Measurements from ENCODE around the gene CD274.
A peak's percentile ranks its signal among the peaks of the same experiment; 100 is the strongest.
"Not testable (repeated sequence)": the region's sequence is repeated elsewhere in the genome, so short reads cannot be mapped to it uniquely, and the experiment has no call there.

The CD274 gene

GRCh38 chr9:5453004-5453403 lies 2.7 kb downstream of the CD274 start:
- Histone ChIP-seq H2BK15ac (replicated peaks; ENCODE audit: low read depth) (no peak overlapping the region), H3K79me2 (ENCODE audit: control insufficient read depth, insufficient read depth, low read length) (no peaks in the 10 kb centered on the region), H3K36me3 (ENCODE audit: control insufficient read depth, insufficient read depth, low read length) (no peaks in the 10 kb centered on the region), H2BK120ac (ENCODE audit: low read depth, low read length) (no peak overlapping the region), H3K23ac (ENCODE audit: low read length) (no peak overlapping the region), H4K8ac (ENCODE audit: low read depth, low read length) (no peak overlapping the region), H3K4me1 (ENCODE audit: control insufficient read depth, low read depth, low read length) (no peaks in the 10 kb centered on the region), H3K4me3 (ENCODE audit: low read length) (no peak overlapping the region), H2BK5ac (ENCODE audit: low read length) (no peak overlapping the region), H3K18ac (ENCODE audit: low read length) (no peak overlapping the region), H2AK5ac (ENCODE audit: low read length) (no peak overlapping the region), H3K27me3 (ENCODE audit: insufficient read depth, low read length, poor library complexity) (no peaks in the 10 kb centered on the region), H3K56ac (ENCODE audit: low read length) (no peak overlapping the region), H3K27ac (ENCODE audit: low read depth, low read length) (no peak overlapping the region), H3K4me2 (ENCODE audit: low read length) (no peak overlapping the region), H3K9ac (ENCODE audit: low read length) (no peak overlapping the region), H4K5ac (ENCODE audit: low read length) (no peak overlapping the region), H3K79me1 (ENCODE audit: low read length) (no peaks in the 10 kb centered on the region), H3K4ac (ENCODE audit: low read depth, low read length) (no peak overlapping the region)
- DNase-seq = no peak
- WGBS (ENCODE audit: extremely low coverage, insufficient coverage, low lambda C conversion rate) = no CpG with 5 or more reads among the region's 2 CpGs

GRCh38 chr9:5453673-5454072 lies 3.3 kb downstream of the CD274 start:
- no peak overlapping the region for H2AK5ac ChIP-seq (ENCODE audit: low read length)
- H3K27ac ChIP-seq (ENCODE audit: low read depth, low read length) = no peak overlapping the region
- WGBS (ENCODE audit: extremely low coverage, insufficient coverage, low lambda C conversion rate) = no CpG with 5 or more reads among the region's 2 CpGs
- DNase-seq = no peak
- no peaks in the 10 kb centered on the region for H3K36me3 ChIP-seq (ENCODE audit: control insufficient read depth, insufficient read depth, low read length)
- H3K56ac ChIP-seq (ENCODE audit: low read length) = no peak overlapping the region
- H4K5ac ChIP-seq (ENCODE audit: low read length) = no peak overlapping the region
- H3K23ac ChIP-seq (ENCODE audit: low read length) = no peak overlapping the region
- no peak overlapping the region for H2BK120ac ChIP-seq (ENCODE audit: low read depth, low read length)
- no peaks in the 10 kb centered on the region for H3K79me1 ChIP-seq (ENCODE audit: low read length)
- H3K18ac ChIP-seq (ENCODE audit: low read length) = no peak overlapping the region
- no peak overlapping the region for H4K8ac ChIP-seq (ENCODE audit: low read depth, low read length)
- H3K4ac ChIP-seq (ENCODE audit: low read depth, low read length) = no peak overlapping the region
- H3K9ac ChIP-seq (ENCODE audit: low read length) = no peak overlapping the region
- H3K4me3 ChIP-seq (ENCODE audit: low read length) = no peak overlapping the region
- no peak overlapping the region for H3K4me2 ChIP-seq (ENCODE audit: low read length)
- no peak overlapping the region for H2BK15ac ChIP-seq (replicated peaks; ENCODE audit: low read depth)
- H3K79me2 ChIP-seq (ENCODE audit: control insufficient read depth, insufficient read depth, low read length) = no peaks in the 10 kb centered on the region
- H3K27me3 ChIP-seq (ENCODE audit: insufficient read depth, low read length, poor library complexity) = no peaks in the 10 kb centered on the region
- H2BK5ac ChIP-seq (ENCODE audit: low read length) = no peak overlapping the region
- H3K4me1 ChIP-seq (ENCODE audit: control insufficient read depth, low read depth, low read length) = no peaks in the 10 kb centered on the region

- H2BK120ac ChIP-seq (ENCODE audit: low read depth, low read length) = no peak overlapping the region
- H4K8ac ChIP-seq (ENCODE audit: low read depth, low read length) = no peak overlapping the region
- no peaks in the 10 kb centered on the region for H3K79me2 ChIP-seq (ENCODE audit: control insufficient read depth, insufficient read depth, low read length)
- no peak overlapping the region for H2BK5ac ChIP-seq (ENCODE audit: low read length)
- H3K4me1 ChIP-seq (ENCODE audit: control insufficient read depth, low read depth, low read length) = no peaks in the 10 kb centered on the region
- H3K27me3 ChIP-seq (ENCODE audit: insufficient read depth, low read length, poor library complexity) = no peaks in the 10 kb centered on the region
- H3K4me3 ChIP-seq (ENCODE audit: low read length) = no peak overlapping the region
- H3K4me2 ChIP-seq (ENCODE audit: low read length) = no peak overlapping the region
- H3K27ac ChIP-seq (ENCODE audit: low read depth, low read length) = no peak overlapping the region
- H3K79me1 ChIP-seq (ENCODE audit: low read length) = no peaks in the 10 kb centered on the region
- H3K23ac ChIP-seq (ENCODE audit: low read length) = no peak overlapping the region
- no peak overlapping the region for H2BK15ac ChIP-seq (replicated peaks; ENCODE audit: low read depth)
- H3K9ac ChIP-seq (ENCODE audit: low read length) = no peak overlapping the region
- H3K36me3 ChIP-seq (ENCODE audit: control insufficient read depth, insufficient read depth, low read length) = no peaks in the 10 kb centered on the region
- H3K4ac ChIP-seq (ENCODE audit: low read depth, low read length) = no peak overlapping the region
- H2AK5ac ChIP-seq (ENCODE audit: low read length) = no peak overlapping the region
- WGBS (ENCODE audit: extremely low coverage, insufficient coverage, low lambda C conversion rate) = no CpG with 5 or more reads among the region's 2 CpGs
- no peak overlapping the region for H3K18ac ChIP-seq (ENCODE audit: low read length)
- no peak for DNase-seq
- no peak overlapping the region for H3K56ac ChIP-seq (ENCODE audit: low read length)
- H4K5ac ChIP-seq (ENCODE audit: low read length) = no peak overlapping the region
These were observed 4.8 kb downstream of the CD274 start for GRCh38 chr9:5455181-5455580.

- H3K36me3 ChIP-seq (ENCODE audit: control insufficient read depth, insufficient read depth, low read length) = no peaks in the 10 kb centered on the region
- H3K9ac ChIP-seq (ENCODE audit: low read length) = no peak overlapping the region
- no peak overlapping the region for H2BK5ac ChIP-seq (ENCODE audit: low read length)
- WGBS (ENCODE audit: extremely low coverage, insufficient coverage, low lambda C conversion rate) = no CpG with 5 or more reads among the region's 4 CpGs
- H2AK5ac ChIP-seq (ENCODE audit: low read length) = no peak overlapping the region
- H3K4me3 ChIP-seq (ENCODE audit: low read length) = no peak overlapping the region
- H3K4me2 ChIP-seq (ENCODE audit: low read length) = no peak overlapping the region
- H3K27ac ChIP-seq (ENCODE audit: low read depth, low read length) = no peak overlapping the region
- H3K79me2 ChIP-seq (ENCODE audit: control insufficient read depth, insufficient read depth, low read length) = no peaks in the 10 kb centered on the region
- H4K5ac ChIP-seq (ENCODE audit: low read length) = no peak overlapping the region
- no peak overlapping the region for H2BK15ac ChIP-seq (replicated peaks; ENCODE audit: low read depth)
- H3K4me1 ChIP-seq (ENCODE audit: control insufficient read depth, low read depth, low read length) = no peaks in the 10 kb centered on the region
- H3K4ac ChIP-seq (ENCODE audit: low read depth, low read length) = no peak overlapping the region
- DNase-seq = peak; percentile 71
- no peaks in the 10 kb centered on the region for H3K79me1 ChIP-seq (ENCODE audit: low read length)
- no peak overlapping the region for H3K56ac ChIP-seq (ENCODE audit: low read length)
- no peak overlapping the region for H4K8ac ChIP-seq (ENCODE audit: low read depth, low read length)
- no peak overlapping the region for H3K18ac ChIP-seq (ENCODE audit: low read length)
- H3K27me3 ChIP-seq (ENCODE audit: insufficient read depth, low read length, poor library complexity) = no peaks in the 10 kb centered on the region
- no peak overlapping the region for H2BK120ac ChIP-seq (ENCODE audit: low read depth, low read length)
- no peak overlapping the region for H3K23ac ChIP-seq (ENCODE audit: low read length)
These were observed 9.0 kb downstream of the CD274 start for GRCh38 chr9:5459289-5459829.

- no peak overlapping the region for H3K4ac ChIP-seq (ENCODE audit: low read depth, low read length)
- no peaks in the 10 kb centered on the region for H3K36me3 ChIP-seq (ENCODE audit: control insufficient read depth, insufficient read depth, low read length)
- no CpG with 5 or more reads among the region's 1 CpG for WGBS (ENCODE audit: extremely low coverage, insufficient coverage, low lambda C conversion rate)
These were observed 9.8 kb downstream of the CD274 start for GRCh38 chr9:5460157-5460556.

GRCh38 chr9:5464831-5465330 lies 14.5 kb downstream of the CD274 start:
- not testable (repeated sequence) for H4K8ac ChIP-seq (ENCODE audit: low read depth, low read length); H3K79me2 ChIP-seq (ENCODE audit: control insufficient read depth, insufficient read depth, low read length); H3K4me1 ChIP-seq (ENCODE audit: control insufficient read depth, low read depth, low read length); H3K18ac ChIP-seq (ENCODE audit: low read length); H3K4ac ChIP-seq (ENCODE audit: low read depth, low read length); H2BK5ac ChIP-seq (ENCODE audit: low read length); H2BK120ac ChIP-seq (ENCODE audit: low read depth, low read length); H3K23ac ChIP-seq (ENCODE audit: low read length); H3K36me3 ChIP-seq (ENCODE audit: control insufficient read depth, insufficient read depth, low read length); H4K5ac ChIP-seq (ENCODE audit: low read length); H2AK5ac ChIP-seq (ENCODE audit: low read length); H2BK15ac ChIP-seq (replicated peaks; ENCODE audit: low read depth); DNase-seq; H3K79me1 ChIP-seq (ENCODE audit: low read length); H3K56ac ChIP-seq (ENCODE audit: low read length); H3K4me3 ChIP-seq (ENCODE audit: low read length); H3K27me3 ChIP-seq (ENCODE audit: insufficient read depth, low read length, poor library complexity); H3K27ac ChIP-seq (ENCODE audit: low read depth, low read length); H3K4me2 ChIP-seq (ENCODE audit: low read length); H3K9ac ChIP-seq (ENCODE audit: low read length)
- WGBS (ENCODE audit: extremely low coverage, insufficient coverage, low lambda C conversion rate) = no CpG with 5 or more reads among the region's 4 CpGs

More at GRCh38 chr9:5460157-5460556, 9.8 kb downstream of the CD274 start:
- no peak overlapping the region for H3K18ac ChIP-seq (ENCODE audit: low read length)
- no peaks in the 10 kb centered on the region for H3K4me1 ChIP-seq (ENCODE audit: control insufficient read depth, low read depth, low read length)
- no peak overlapping the region for H3K4me3 ChIP-seq (ENCODE audit: low read length)
- no peak overlapping the region for H3K56ac ChIP-seq (ENCODE audit: low read length)
- no peak overlapping the region for H4K5ac ChIP-seq (ENCODE audit: low read length)
- no peak overlapping the region for H4K8ac ChIP-seq (ENCODE audit: low read depth, low read length)
- DNase-seq = no peak
- no peak overlapping the region for H3K23ac ChIP-seq (ENCODE audit: low read length)
- no peak overlapping the region for H3K9ac ChIP-seq (ENCODE audit: low read length)
- H3K27me3 ChIP-seq (ENCODE audit: insufficient read depth, low read length, poor library complexity) = no peaks in the 10 kb centered on the region
- H2BK120ac ChIP-seq (ENCODE audit: low read depth, low read length) = no peak overlapping the region
- H3K4me2 ChIP-seq (ENCODE audit: low read length) = no peak overlapping the region
- no peak overlapping the region for H3K27ac ChIP-seq (ENCODE audit: low read depth, low read length)
- H3K79me2 ChIP-seq (ENCODE audit: control insufficient read depth, insufficient read depth, low read length) = no peaks in the 10 kb centered on the region
- H2AK5ac ChIP-seq (ENCODE audit: low read length) = no peak overlapping the region
- H3K79me1 ChIP-seq (ENCODE audit: low read length) = no peaks in the 10 kb centered on the region
- no peak overlapping the region for H2BK5ac ChIP-seq (ENCODE audit: low read length)
- no peak overlapping the region for H2BK15ac ChIP-seq (replicated peaks; ENCODE audit: low read depth)

Measured in mesendoderm (in vitro differentiated cells).